Measurements from ENCODE around the gene UBP1.

GRCh38 chr3:33398410-33398809, 41.8 kb downstream of the UBP1 start:
- TF ChIP-seq, protein P1, sequence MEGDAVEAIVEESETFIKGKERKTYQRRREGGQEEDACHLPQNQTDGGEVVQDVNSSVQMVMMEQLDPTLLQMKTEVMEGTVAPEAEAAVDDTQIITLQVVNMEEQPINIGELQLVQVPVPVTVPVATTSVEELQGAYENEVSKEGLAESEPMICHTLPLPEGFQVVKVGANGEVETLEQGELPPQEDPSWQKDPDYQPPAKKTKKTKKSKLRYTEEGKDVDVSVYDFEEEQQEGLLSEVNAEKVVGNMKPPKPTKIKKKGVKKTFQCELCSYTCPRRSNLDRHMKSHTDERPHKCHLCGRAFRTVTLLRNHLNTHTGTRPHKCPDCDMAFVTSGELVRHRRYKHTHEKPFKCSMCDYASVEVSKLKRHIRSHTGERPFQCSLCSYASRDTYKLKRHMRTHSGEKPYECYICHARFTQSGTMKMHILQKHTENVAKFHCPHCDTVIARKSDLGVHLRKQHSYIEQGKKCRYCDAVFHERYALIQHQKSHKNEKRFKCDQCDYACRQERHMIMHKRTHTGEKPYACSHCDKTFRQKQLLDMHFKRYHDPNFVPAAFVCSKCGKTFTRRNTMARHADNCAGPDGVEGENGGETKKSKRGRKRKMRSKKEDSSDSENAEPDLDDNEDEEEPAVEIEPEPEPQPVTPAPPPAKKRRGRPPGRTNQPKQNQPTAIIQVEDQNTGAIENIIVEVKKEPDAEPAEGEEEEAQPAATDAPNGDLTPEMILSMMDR (IDR thresholded peaks at IDR 0.05) = no peak
- TF ChIP-seq EZH2 (IDR thresholded peaks at IDR 0.05; ENCODE audit: borderline replicate concordance, insufficient read depth, low read depth, low read length, poor library complexity, severe bottlenecking) = no peak
